ENCODE measurements around the gene CHRM4. TPM values are rescaled to one million over a fixed set of nuclear protein-coding genes. Genes with fewer than 3 reads are reported as not detected.

CHRM4 gene
- total RNA-seq = 1 to 10 TPM; 2.2 to 6.5 (median 3.7) TPM
- total RNA-seq (2013) = 0.20 TPM

GRCh38 chr11:46391578-46392420 is at the start of gene CHRM4:
Gene CHRM4, minus strand, starts transcription at chr11:46391776. Its CDS starts 5,219 bp downstream, at chr11:46386557.
- ATAC-seq (no peak), DNase-seq (peak in 1 of 2 donors; percentile 32)
- Mint-ChIP-seq H3K27ac (peak within 1 kb of the TSS in 1 of 2 donors; percentile 18), H3K4me3 (peak within 1 kb of the TSS; percentile 80), H3K4me1 (peaks cover 23 to 39% of the 10 kb centered on the region in 2 donors), H3K9me3 (no peaks in the 10 kb centered on the region), H3K36me3 (no peaks in the 10 kb centered on the region), H3K27me3 (ENCODE audit: low read depth in 2 of 2) (peaks cover 24 to 26% of the 10 kb centered on the region in 2 donors)
- H3K27me3 ChIP-seq (ENCODE audit: control insufficient read depth, insufficient read depth, low read length) = peaks cover 38% of the 10 kb centered on the region
- H3K9me3 ChIP-seq (ENCODE audit: control insufficient read depth, insufficient read depth, low read length) = no peaks in the 10 kb centered on the region
- 1% methylated on average over 123 of the region's 123 CpGs for WGBS (ENCODE audit: insufficient coverage)
- no peak within 1 kb of the TSS for H3K27ac ChIP-seq (ENCODE audit: low read length)
- no peak within 1 kb of the TSS for H3K4me3 ChIP-seq (ENCODE audit: low read length)
- peaks cover 4% of the 10 kb centered on the region for H3K36me3 ChIP-seq (ENCODE audit: control insufficient read depth, insufficient read depth, low read length)
- peaks cover 44% of the 10 kb centered on the region for H3K4me1 ChIP-seq (ENCODE audit: control insufficient read depth, insufficient read depth, low read length)
- TF ChIP-seq CTCF (IDR thresholded peaks at IDR 0.05) = no peak
- intact Hi-C loops (cut with micrococcal nuclease) = no loop called here

- ATAC-seq = no peak
- H3K27ac Mint-ChIP-seq = no peak overlapping the region
- H3K4me1 Mint-ChIP-seq = peaks cover 14 to 15% of the 10 kb centered on the region in 2 donors
- Histone ChIP-seq H3K4me1 (ENCODE audit: control insufficient read depth, insufficient read depth, low read length) (no peaks in the 10 kb centered on the region), H3K9me3 (ENCODE audit: control insufficient read depth, insufficient read depth, low read length) (no peaks in the 10 kb centered on the region), H3K27me3 (ENCODE audit: control insufficient read depth, insufficient read depth, low read length) (no peaks in the 10 kb centered on the region), H3K27ac (ENCODE audit: low read length) (no peak overlapping the region), H3K4me3 (ENCODE audit: low read length) (no peak overlapping the region), H3K36me3 (ENCODE audit: control insufficient read depth, insufficient read depth, low read length) (peaks cover 24% of the 10 kb centered on the region)
- no peak for TF ChIP-seq CTCF (IDR thresholded peaks at IDR 0.05)
- H3K4me3 Mint-ChIP-seq = no peak overlapping the region
- DNase-seq = no peak
- no peaks in the 10 kb centered on the region for H3K27me3 Mint-ChIP-seq (ENCODE audit: low read depth in 2 of 2)
- H3K9me3 Mint-ChIP-seq = no peaks in the 10 kb centered on the region
- intact Hi-C loops (cut with micrococcal nuclease) = no loop called here
- 81% methylated on average over 4 of the region's 4 CpGs for WGBS (ENCODE audit: insufficient coverage)
- no peaks in the 10 kb centered on the region for H3K36me3 Mint-ChIP-seq
Observed at GRCh38 chr11:46438211-46438610, 46.6 kb upstream of the CHRM4 start.

GRCh38 chr11:46437122-46437689 is 45.6 kb upstream of the CHRM4 start:
- Histone ChIP-seq H3K4me1 (ENCODE audit: control insufficient read depth, insufficient read depth, low read length) (no peaks in the 10 kb centered on the region), H3K27ac (ENCODE audit: low read length) (no peak overlapping the region), H3K4me3 (ENCODE audit: low read length) (no peak overlapping the region), H3K9me3 (ENCODE audit: control insufficient read depth, insufficient read depth, low read length) (no peaks in the 10 kb centered on the region), H3K27me3 (ENCODE audit: control insufficient read depth, insufficient read depth, low read length) (no peaks in the 10 kb centered on the region), H3K36me3 (ENCODE audit: control insufficient read depth, insufficient read depth, low read length) (peaks cover 21% of the 10 kb centered on the region)
- intact Hi-C loops (cut with micrococcal nuclease) = no loop called here
- Mint-ChIP-seq H3K27ac (no peak overlapping the region), H3K4me3 (no peak overlapping the region), H3K36me3 (no peaks in the 10 kb centered on the region), H3K4me1 (peaks cover 15 to 21% of the 10 kb centered on the region in 2 donors), H3K9me3 (no peaks in the 10 kb centered on the region), H3K27me3 (ENCODE audit: low read depth in 2 of 2) (no peaks in the 10 kb centered on the region)
- no peak for TF ChIP-seq CTCF (IDR thresholded peaks at IDR 0.05)
- ATAC-seq = no peak
- WGBS (ENCODE audit: insufficient coverage) = 89% methylated on average over 6 of the region's 6 CpGs
- DNase-seq = no peak
